HepG2 (cell line): ENCODE measurements around the gene WNK2. TPM values are rescaled to one million over a fixed set of nuclear protein-coding genes. Genes with fewer than 3 reads are reported as not detected.

Experiments used
- ADNP ChIP-seq: sonication (generic); formaldehyde crosslinking; IDR thresholded peaks from 2 replicates; pipeline ENCODE4 v1.4.0; 2020; ENCODE audit warnings: missing genetic modification reagents
- ATRX ChIP-seq: sonication (generic); formaldehyde crosslinking; IDR thresholded peaks from 2 replicates; pipeline ENCODE4 v1.4.0; 2020; ENCODE audit warnings: missing genetic modification reagents, borderline replicate concordance
- FOXA3 ChIP-seq: IDR thresholded peaks from 2 replicates; pipeline ENCODE4 v1.6.1; 2016; ENCODE audit warnings: missing genetic modification reagents, missing compliant biosample characterization
- GATAD2A ChIP-seq: IDR thresholded peaks from 2 replicates; pipeline ENCODE4 v1.6.1; 2016
- GPN1 ChIP-seq: sonication (generic); formaldehyde crosslinking; IDR thresholded peaks from 2 replicates; pipeline ENCODE4 v1.5.1; 2020; ENCODE audit warnings: missing genetic modification reagents, borderline replicate concordance
- HDAC6 ChIP-seq: fragments of 200-600 bp; sonication (generic); IDR thresholded peaks from 2 replicates; pipeline ENCODE4 v1.7.0; 2017; ENCODE audit warnings: mild to moderate bottlenecking, antibody characterized with exemption, low read length, low read depth
- HOXA7 ChIP-seq: sonication (generic); formaldehyde crosslinking; IDR thresholded peaks from 2 replicates; pipeline ENCODE4 v1.8.1; 2022; ENCODE audit warnings: mild to moderate bottlenecking, missing genetic modification reagents, moderate library complexity
- NCOR1 ChIP-seq: fragments of 200-600 bp; sonication (generic); IDR thresholded peaks from 2 replicates; pipeline ENCODE4 v1.7.0; 2017; ENCODE audit warnings: antibody characterized with exemption, low read length, borderline replicate concordance
- NR2F6 ChIP-seq, 2 experiments: IDR thresholded peaks; 2 replicates each; pipeline ENCODE4 v1.6.1; 2016; ENCODE audit warnings: antibody characterized with exemption in 1 of 2, mild to moderate bottlenecking in 1 of 2
- PAF1 ChIP-seq: IDR thresholded peaks from 2 replicates; pipeline ENCODE4 v1.6.1; 2016; ENCODE audit warnings: missing genetic modification reagents, missing compliant biosample characterization
- SRSF9 ChIP-seq: fragments of 200-400 bp; formaldehyde crosslinking; IDR thresholded peaks from 2 replicates; pipeline ENCODE4 v1.6.1; 2018; ENCODE audit warnings: borderline replicate concordance, mild to moderate bottlenecking, low read depth, low read length; ENCODE audit not compliant: insufficient read depth, poor library complexity, severe bottlenecking
- SRY ChIP-seq: sonication (generic); formaldehyde crosslinking; IDR thresholded peaks from 2 replicates; pipeline ENCODE4 v1.8.0; 2022; ENCODE audit warnings: mild to moderate bottlenecking, missing genetic modification reagents
- ZFAT ChIP-seq: sonication (generic); formaldehyde crosslinking; conservative IDR thresholded peaks from 2 replicates; pipeline ENCODE4 v1.8.1; 2023; ENCODE audit warnings: missing genetic modification reagents, inconsistent platforms
- ZNF101 ChIP-seq: sonication (generic); formaldehyde crosslinking; IDR thresholded peaks from 2 replicates; pipeline ENCODE4 v1.4.0; 2020; ENCODE audit warnings: mild to moderate bottlenecking, low read depth, missing genetic modification reagents, borderline replicate concordance
- ZNF263 ChIP-seq: sonication (generic); formaldehyde crosslinking; IDR thresholded peaks from 2 replicates; pipeline ENCODE4 v1.4.0; 2020; ENCODE audit warnings: missing genetic modification reagents
- ZNF3 ChIP-seq: IDR thresholded peaks from 2 replicates; pipeline ENCODE4 v1.7.0; 2017; ENCODE audit warnings: inconsistent platforms
- ZNF333 ChIP-seq: sonication (generic); formaldehyde crosslinking; IDR thresholded peaks from 2 replicates; pipeline ENCODE4 v1.4.0; 2020; ENCODE audit warnings: mild to moderate bottlenecking, missing genetic modification reagents, borderline replicate concordance
- ZNF709 ChIP-seq: sonication (generic); formaldehyde crosslinking; IDR thresholded peaks from 2 replicates; pipeline ENCODE4 v1.5.0; 2020; ENCODE audit warnings: mild to moderate bottlenecking, missing genetic modification reagents
- polyA plus RNA-seq, 8 experiments: library from polyadenylated mRNA; depleted of rRNA in 3 of 8; stranded (reverse) in 7 of 8; unstranded in 1 of 8; fragments of >200 nt; fragmentation: Illumina TruSeq in 4 of 8; extraction: Trizol in 4 of 8; gene quantifications; 2 replicates each; pipeline versions ENCODE4 v1.2.1 to v1.2.3, GENCODE V29; 2011 to 2016; ENCODE audit warnings: low read depth in 4 of 8, missing spikeins in 1 of 8, mixed read lengths in 1 of 8; ENCODE audit not compliant: insufficient read depth in 1 of 8
- total RNA-seq, 5 experiments: library from RNA; depleted of rRNA; stranded (reverse); fragments of >200 nt; fragmentation: Illumina TruSeq; extraction: Trizol; gene quantifications; 2 replicates each; pipeline ENCODE4 v1.2.3, GENCODE V29; 2016; ENCODE audit warnings: low read depth in 1 of 5
- TF ChIP-seq, protein P1 (sequence below): sonication (generic); formaldehyde crosslinking; IDR thresholded peaks from 2 replicates; pipeline ENCODE4 v1.4.0; 2020; ENCODE audit warnings: missing genetic modification reagents, borderline replicate concordance
- TF ChIP-seq, protein P2 (sequence below): sonication (generic); formaldehyde crosslinking; IDR thresholded peaks from one replicate; pipeline ENCODE4 v1.5.1; 2020; ENCODE audit warnings: mild to moderate bottlenecking, missing genetic modification reagents; ENCODE audit errors: not compliant biosample characterization

WNK2 gene
- total and polyA plus RNA-seq, 2 of the 13 experiments (the other 11 are each of a cell fraction or from before 2014, with no cell fraction given) = 10.5 to 12.0 TPM

DNA sequence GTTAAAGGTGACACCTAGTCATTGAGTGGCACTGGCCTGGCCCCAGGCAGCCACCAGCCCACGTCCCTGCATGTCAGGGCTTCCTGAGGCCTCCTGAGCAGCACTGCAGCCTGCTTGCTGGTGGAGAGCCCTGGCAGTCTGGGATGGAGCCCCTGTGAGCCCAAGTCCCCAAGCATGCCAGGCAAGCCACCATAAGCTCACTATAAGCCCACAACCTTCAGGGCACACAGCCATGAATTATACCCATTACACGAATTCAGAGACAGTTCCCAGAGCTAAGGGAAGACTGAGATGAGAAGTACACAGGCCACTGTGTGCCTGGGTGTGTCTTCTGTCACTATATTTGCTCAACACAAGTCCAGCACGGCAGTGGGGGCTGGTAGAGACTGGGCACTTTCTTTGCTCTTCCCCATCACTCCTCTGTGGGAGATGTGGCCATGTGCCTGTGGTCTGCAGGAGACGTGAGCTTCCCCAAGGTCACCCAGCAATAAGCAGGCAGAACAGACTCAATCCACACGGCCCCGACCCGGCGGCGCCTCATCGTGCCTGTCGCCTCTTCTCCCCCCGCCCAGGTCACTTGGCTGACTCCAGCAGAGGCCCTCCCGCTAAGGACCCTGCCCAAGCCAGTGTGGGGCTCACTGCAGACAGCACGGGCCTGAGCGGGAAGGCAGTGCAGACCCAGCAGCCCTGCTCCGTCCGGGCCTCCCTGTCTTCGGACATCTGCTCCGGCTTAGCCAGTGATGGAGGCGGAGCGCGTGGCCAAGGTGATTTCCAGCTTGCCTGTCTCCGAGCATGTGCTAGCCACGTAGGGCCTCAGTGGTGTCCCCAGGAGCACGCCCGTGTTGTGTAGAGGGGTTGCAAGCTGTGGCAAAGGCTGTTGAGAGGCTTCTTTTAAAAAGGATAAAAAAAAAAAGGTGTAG, 114.8 kb downstream of the WNK2 start (continued):
- TF ChIP-seq ZFAT (CRISPR knock-in tag) (no peak), ZNF333 (CRISPR knock-in tag) (no peak), GPN1 (CRISPR knock-in tag) (no peak), ZNF3 (no peak), SRSF9 (no peak), NCOR1 (no peak; the same call in 1 of the 2 replicates), ZNF101 (CRISPR knock-in tag) (no peak; the same call in 1 of the 2 replicates), ZNF263 (CRISPR knock-in tag) (no peak), ADNP (CRISPR knock-in tag) (no peak), ZNF709 (CRISPR knock-in tag) (no peak), HDAC6 (no peak), ATRX (CRISPR knock-in tag) (no peak), GATAD2A (CRISPR knock-in tag) (peak; percentile 71), FOXA3 (CRISPR knock-in tag) (peak; percentile 38; the same call in 1 of the 2 replicates), HOXA7 (CRISPR knock-in tag) (0 out of 2 replicates have a peak, but pooled peaks have one; percentile 70), SRY (0 out of 2 replicates have a peak, but pooled peaks have one; percentile 65), PAF1 (CRISPR knock-in tag) (no peak), NR2F6 (IDR thresholded peaks at IDR 0.05) (no peak), NR2F6 (CRISPR knock-in tag; IDR thresholded peaks at IDR 0.05) (peak; percentile 68; the same call in 1 of the 2 replicates)
- TF ChIP-seq, protein P1, sequence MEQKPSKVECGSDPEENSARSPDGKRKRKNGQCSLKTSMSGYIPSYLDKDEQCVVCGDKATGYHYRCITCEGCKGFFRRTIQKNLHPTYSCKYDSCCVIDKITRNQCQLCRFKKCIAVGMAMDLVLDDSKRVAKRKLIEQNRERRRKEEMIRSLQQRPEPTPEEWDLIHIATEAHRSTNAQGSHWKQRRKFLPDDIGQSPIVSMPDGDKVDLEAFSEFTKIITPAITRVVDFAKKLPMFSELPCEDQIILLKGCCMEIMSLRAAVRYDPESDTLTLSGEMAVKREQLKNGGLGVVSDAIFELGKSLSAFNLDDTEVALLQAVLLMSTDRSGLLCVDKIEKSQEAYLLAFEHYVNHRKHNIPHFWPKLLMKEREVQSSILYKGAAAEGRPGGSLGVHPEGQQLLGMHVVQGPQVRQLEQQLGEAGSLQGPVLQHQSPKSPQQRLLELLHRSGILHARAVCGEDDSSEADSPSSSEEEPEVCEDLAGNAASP = peak; percentile 22; the same call in 1 of the 2 replicates
- TF ChIP-seq, protein P2, sequence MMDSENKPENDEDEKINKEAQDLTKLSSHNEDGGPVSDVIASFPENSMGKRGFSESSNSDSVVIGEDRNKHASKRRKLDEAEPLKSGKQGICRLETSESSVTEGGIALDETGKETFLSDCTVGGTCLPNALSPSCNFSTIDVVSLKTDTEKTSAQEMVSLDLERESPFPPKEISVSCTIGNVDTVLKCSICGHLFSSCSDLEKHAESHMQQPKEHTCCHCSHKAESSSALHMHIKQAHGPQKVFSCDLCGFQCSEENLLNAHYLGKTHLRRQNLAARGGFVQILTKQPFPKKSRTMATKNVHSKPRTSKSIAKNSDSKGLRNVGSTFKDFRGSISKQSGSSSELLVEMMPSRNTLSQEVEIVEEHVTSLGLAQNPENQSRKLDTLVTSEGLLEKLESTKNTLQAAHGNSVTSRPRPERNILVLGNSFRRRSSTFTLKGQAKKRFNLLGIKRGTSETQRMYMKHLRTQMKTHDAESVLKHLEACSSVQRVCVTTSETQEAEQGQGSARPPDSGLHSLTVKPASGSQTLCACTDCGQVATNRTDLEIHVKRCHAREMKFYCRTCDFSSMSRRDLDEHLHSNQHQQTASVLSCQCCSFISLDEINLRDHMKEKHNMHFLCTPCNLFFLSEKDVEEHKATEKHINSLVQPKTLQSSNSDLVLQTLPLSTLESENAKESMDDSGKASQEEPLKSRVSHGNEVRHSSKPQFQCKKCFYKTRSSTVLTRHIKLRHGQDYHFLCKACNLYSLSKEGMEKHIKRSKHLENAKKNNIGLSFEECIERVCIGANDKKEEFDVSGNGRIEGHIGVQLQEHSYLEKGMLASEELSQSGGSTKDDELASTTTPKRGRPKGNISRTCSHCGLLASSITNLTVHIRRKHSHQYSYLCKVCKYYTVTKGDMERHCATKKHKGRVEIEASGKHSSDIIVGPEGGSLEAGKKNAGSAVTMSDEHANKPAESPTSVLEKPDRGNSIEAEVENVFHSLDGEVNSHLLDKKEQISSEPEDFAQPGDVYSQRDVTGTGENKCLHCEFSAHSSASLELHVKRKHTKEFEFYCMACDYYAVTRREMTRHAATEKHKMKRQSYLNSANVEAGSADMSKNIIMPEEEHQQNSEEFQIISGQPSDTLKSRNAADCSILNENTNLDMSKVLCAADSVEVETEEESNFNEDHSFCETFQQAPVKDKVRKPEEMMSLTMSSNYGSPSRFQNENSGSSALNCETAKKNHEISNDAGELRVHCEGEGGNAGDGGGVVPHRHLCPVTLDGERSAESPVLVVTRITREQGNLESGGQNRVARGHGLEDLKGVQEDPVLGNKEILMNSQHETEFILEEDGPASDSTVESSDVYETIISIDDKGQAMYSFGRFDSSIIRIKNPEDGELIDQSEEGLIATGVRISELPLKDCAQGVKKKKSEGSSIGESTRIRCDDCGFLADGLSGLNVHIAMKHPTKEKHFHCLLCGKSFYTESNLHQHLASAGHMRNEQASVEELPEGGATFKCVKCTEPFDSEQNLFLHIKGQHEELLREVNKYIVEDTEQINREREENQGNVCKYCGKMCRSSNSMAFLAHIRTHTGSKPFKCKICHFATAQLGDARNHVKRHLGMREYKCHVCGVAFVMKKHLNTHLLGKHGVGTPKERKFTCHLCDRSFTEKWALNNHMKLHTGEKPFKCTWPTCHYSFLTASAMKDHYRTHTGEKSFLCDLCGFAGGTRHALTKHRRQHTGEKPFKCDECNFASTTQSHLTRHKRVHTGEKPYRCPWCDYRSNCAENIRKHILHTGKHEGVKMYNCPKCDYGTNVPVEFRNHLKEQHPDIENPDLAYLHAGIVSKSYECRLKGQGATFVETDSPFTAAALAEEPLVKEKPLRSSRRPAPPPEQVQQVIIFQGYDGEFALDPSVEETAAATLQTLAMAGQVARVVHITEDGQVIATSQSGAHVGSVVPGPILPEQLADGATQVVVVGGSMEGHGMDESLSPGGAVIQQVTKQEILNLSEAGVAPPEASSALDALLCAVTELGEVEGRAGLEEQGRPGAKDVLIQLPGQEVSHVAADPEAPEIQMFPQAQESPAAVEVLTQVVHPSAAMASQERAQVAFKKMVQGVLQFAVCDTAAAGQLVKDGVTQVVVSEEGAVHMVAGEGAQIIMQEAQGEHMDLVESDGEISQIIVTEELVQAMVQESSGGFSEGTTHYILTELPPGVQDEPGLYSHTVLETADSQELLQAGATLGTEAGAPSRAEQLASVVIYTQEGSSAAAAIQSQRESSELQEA (CRISPR knock-in tag) = peak; percentile 35
